ENCODE data around the gene ERCC6L2.

The ERCC6L2 gene

GRCh38 chr9:95981761-95982390 is 106.4 kb downstream of the ERCC6L2 start:
- DNase-seq, result no peak

GRCh38 chr9:95985440-95986055 is 110.1 kb downstream of the ERCC6L2 start:
- no peak for DNase-seq

GRCh38 chr9:95989297-95989696 is 113.8 kb downstream of the ERCC6L2 start:
- DNase-seq, result no peak

- no peak for DNase-seq
Observed at GRCh38 chr9:95991326-95991725, 115.8 kb downstream of the ERCC6L2 start.

GRCh38 chr9:95992536-95992935 is 117.0 kb downstream of the ERCC6L2 start:
- no peak for DNase-seq

- DNase-seq, result no peak
Observed at GRCh38 chr9:95993337-95993736, 117.8 kb downstream of the ERCC6L2 start.

- DNase-seq, result no peak
Observed at GRCh38 chr9:95999390-95999789, 123.9 kb downstream of the ERCC6L2 start.

- no peak for DNase-seq
Observed at GRCh38 chr9:96004379-96004778, 128.9 kb downstream of the ERCC6L2 start.

GRCh38 chr9:96006296-96006879 is 130.9 kb downstream of the ERCC6L2 start:
- no peak for DNase-seq

GRCh38 chr9:96006961-96007360 is 131.5 kb downstream of the ERCC6L2 start:
- no peak for DNase-seq

- no peak for DNase-seq
Observed at GRCh38 chr9:96008502-96009222, 133.2 kb downstream of the ERCC6L2 start.

- no peak for DNase-seq
Observed at GRCh38 chr9:96009223-96009602, 133.7 kb downstream of the ERCC6L2 start.

- DNase-seq, result no peak
Observed at GRCh38 chr9:96009690-96010472, 134.4 kb downstream of the ERCC6L2 start.

- no peak for DNase-seq
Observed at GRCh38 chr9:96014078-96014477, 138.6 kb downstream of the ERCC6L2 start.

GRCh38 chr9:96015876-96016686 is 140.6 kb downstream of the ERCC6L2 start:
- DNase-seq, result no peak

Data from cerebellar nuclear complex (tissue), 1 donor.